SKM-1 (cell line): Measurements from ENCODE around the gene BST1.

Experiments
- DNase-seq: peaks from one replicate; lab custom pipeline; 2025; ENCODE audit not compliant: unreplicated experiment; lab: John Stamatoyannopoulos, UW

Gene BST1

DNA sequence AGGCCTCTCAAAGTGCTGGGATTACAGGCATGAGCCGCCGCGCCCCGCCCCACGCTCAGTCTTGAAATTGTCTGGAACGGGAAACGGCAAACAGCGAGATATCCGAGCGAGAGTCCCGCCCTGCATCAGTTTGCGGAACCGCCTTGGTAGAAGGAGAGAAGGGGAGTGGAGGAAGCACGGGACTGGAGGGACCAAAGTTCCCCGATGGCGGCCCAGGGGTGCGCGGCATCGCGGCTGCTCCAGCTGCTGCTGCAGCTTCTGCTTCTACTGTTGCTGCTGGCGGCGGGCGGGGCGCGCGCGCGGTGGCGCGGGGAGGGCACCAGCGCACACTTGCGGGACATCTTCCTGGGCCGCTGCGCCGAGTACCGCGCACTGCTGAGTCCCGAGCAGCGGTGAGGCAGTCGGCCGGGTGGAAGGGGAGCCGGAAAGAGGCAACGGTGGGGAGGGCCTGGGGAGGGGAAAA, at the start of gene BST1:
TSS of gene BST1 (plus strand) at position 125 of the 463 bp plus-strand sequence. CDS start at position 205, 80 bp downstream.
- peak; percentile 63 for DNase-seq

- no peak for DNase-seq
Measured at GRCh38 chr4:15653420-15653819, 49.4 kb upstream of the BST1 start.

DNA sequence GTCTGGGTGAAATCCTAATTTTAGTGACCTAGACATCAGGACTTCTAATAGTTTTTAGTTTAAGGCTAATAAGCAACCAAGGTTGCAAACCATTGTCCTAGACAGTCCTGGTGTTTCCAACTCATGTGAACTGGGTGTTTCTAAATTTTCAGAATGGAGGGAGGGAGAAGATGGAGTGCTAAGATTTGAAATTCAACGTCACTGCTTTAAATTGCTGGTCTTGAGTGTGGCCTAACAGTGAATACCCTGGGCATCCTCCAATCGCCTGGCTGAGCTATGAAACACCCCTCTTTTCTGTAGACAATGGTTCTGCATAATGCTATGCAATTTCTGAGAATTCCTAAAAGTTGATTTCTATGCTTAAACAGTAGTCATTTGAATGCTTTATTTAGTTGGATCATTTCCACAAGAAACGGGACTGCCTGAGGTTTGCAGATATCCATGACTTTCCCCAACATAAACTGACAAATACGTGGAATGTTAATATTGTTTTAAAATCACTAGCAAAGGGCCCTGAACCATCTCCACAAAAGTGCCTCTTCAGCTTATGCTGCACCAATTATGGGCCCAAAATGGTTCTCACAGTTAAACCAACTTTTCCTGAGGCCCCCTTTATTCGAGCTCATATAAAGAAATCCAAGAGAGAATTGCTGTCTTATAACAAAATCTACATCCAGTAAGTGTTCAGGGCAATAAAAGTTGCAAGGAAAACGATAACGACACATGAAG, 48.8 kb upstream of the BST1 start:
- no peak for DNase-seq

- DNase-seq, result no peak
Measured at GRCh38 chr4:15654593-15655222, 48.2 kb upstream of the BST1 start.

- DNase-seq, result peak; percentile 59
Measured at GRCh38 chr4:15655223-15656037, 47.4 kb upstream of the BST1 start, which contains the start of gene FBXL5. Gene FBXL5 (minus strand): TSS chr4:15655357. CDS start chr4:15655287, 70 bp downstream.

GRCh38 chr4:15656038-15656470, 46.8 kb upstream of the BST1 start:
- no peak for DNase-seq

GRCh38 chr4:15657366-15657765, 45.5 kb upstream of the BST1 start:
- no peak for DNase-seq

DNA sequence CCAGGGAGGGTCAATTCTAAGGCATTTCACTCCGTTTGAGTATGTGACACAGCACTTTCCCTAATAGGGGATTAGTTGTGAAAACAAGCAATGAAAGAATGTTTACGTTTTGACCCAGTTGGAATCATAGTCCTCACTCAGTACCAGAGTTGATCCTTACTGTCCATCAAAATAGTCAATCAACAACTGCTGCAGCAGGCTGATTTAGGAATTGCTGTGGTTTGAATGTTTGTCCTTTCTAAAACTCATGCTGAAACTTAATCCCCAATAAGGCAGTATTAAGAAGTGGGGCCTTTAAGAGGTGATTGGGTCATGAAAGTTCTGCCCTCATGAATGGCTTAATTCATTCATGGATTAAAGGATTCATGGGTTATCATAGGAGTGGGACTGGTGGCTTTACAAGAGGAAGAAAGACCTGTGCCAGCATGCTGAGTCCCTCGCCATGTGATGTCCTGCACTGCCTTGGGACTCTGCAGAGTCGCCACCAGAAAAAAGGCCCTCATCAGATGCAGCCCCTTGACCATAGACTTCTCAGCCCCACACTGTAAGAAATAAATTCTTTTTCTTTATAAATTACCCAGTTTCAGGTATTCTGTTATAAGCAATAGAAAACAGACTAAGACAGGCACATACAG, 44.6 kb upstream of the BST1 start:
- no peak for DNase-seq

- DNase-seq, result no peak
Measured at GRCh38 chr4:15658781-15659180, 44.1 kb upstream of the BST1 start.

GRCh38 chr4:15659768-15660570, 42.9 kb upstream of the BST1 start:
- DNase-seq, result peak; percentile 93

DNA sequence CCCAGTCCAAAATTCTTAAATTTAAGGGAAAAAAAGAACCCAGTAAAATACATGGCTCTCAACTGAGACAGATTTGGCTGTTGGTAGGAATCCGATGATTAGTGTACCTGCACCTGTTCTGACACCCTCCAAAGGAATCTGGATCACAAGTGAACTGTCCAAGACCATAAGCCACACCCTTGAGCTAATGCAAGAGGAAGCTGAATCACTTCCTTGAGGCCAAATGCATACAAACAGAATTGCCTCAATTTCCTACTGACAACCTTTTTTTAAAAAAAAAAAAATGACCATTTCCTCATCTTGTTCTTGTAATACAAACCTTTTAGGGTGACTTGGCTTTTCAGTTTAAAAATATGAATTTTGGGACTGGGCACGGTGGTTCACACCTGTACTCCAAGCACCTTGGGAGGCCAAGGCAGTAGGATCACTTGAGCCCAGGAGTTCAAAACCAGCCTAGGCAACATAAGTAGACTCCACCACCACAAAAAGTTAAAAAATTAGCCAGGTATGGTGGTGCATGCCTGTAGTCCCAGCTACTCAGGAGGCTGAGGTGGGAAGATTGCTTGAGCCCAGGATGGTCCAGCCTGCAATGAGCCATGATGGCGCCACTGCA, 37.0 kb upstream of the BST1 start:
- DNase-seq, result peak; percentile 72

DNA sequence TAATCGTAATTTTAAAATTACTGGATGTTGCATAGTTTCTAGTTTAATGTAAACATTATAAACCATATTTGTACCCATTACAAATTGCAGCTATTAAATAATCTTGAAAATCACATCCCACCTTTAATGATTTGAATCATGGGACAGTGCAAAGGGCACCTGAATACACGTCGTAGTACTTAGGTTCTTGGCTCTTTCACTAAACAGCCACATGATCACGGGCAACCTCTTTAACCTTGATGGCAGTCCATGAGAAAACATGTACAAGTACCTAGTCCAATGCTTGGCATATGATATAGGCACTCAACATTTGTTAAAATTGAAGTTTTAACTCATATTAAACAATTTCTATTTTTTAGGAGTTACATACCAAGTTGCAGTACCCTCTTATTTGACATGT, 35.9 kb upstream of the BST1 start:
- DNase-seq, result no peak

DNA sequence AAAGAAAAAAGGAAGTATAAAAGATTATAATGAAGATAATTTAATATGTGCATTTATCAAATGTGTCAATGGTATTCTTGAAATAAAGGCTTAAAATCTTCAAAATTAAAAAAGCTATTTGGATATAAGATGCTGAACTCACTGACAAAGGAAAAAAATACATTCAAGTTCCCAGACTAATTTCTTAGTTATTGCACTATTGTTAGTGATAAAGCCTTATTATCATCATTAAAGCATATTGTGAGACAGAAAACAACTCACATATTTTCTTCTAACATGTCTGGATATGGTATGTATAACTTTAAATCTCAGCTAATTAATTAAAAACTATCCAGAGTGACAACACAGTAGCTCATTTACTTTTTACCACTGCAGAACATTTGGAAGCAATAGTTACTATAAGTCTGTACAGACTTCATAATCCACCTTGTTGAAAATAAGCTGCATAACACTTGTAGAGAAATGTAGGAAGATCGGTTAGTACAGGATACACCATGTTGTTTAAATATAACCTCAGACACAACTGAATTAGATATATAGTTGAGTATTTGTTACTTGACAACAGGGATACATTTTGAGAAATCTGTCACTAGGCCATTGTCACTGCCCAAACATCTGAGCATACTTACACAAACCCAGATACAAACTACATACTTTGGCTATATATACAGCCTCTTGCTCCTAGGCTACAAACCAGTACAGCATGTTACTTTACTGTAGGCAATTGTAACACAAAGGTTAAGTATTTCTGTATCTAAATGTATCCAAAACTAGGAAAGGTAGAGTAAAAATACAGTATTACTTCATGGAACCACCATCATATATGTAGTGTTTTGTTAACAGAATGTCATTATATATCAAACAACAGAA, 34.1 kb upstream of the BST1 start:
- no peak for DNase-seq

DNA sequence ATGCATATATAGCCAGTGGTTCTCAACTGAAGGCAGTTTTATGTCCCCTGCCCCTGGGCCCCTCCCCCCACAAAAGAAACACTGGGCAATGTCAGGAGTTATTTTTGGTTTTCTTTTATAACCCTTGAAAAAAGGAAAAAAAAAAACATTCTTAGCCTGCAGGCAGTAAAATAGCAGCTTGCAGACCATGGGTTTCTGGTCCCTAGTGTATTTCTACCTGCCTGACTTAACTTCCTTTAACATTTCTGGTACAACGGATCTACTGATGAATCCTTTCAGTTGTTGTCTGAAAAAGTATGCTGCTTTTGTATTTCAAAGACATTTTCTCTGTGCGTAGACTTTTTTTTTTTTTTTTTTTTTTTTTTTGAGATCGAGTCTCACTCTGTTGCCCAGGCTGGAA, 32.3 kb upstream of the BST1 start:
- DNase-seq, result no peak

- no peak for DNase-seq
Measured at GRCh38 chr4:15672101-15672500, 30.8 kb upstream of the BST1 start.

- no peak for DNase-seq
Measured at GRCh38 chr4:15673337-15673736, 29.5 kb upstream of the BST1 start.

- DNase-seq, result no peak
Measured at GRCh38 chr4:15674046-15674445, 28.8 kb upstream of the BST1 start.

- DNase-seq, result no peak
Measured at GRCh38 chr4:15674926-15675325, 27.9 kb upstream of the BST1 start.

DNA sequence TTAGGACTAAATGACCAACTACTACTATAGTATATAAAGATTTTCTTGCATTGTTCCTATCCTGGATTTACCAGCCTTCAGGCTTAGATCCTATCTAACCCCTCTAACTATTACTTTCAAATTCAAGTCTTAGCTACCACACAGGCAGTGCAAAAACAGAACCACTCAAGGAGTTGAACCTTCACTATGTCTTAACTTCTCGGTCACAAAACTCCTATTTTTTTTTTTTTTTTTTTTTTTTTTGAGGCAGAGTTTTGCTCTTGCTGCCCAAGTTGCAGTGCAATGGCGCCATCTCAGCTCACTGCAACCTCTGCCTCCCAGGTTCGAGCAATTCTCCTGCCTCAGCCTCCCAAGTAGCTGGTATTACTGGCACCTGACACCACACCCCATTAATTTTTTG, 27.5 kb upstream of the BST1 start:
- DNase-seq, result no peak
